Vagina (tissue), 2 donors: ENCODE data around the gene UNC5CL. TPM values are rescaled to one million over a fixed set of nuclear protein-coding genes. Genes with fewer than 3 reads are reported as not detected.

ENCODE experiments used
- DNase-seq, 2 donors: peaks; one replicate each; pipeline ENCODE4 v3.0.0-alpha.2; 2017; ENCODE audit errors: extremely low spot score in 2 of 2
- H3K27ac ChIP-seq: fragments of 200-600 bp; sonication (generic); one replicate; pipeline ENCODE4 v1.5.1; 2019
- H3K27me3 ChIP-seq: fragments of 200-600 bp; sonication (generic); one replicate; pipeline ENCODE4 v1.5.1; 2019
- H3K36me3 ChIP-seq, 2 donors: fragments of 200-600 bp; sonication (generic); one replicate each; pipeline ENCODE4 v1.5.1; 2017 to 2019
- H3K4me1 ChIP-seq: fragments of 200-600 bp; sonication (generic); one replicate; pipeline ENCODE4 v1.5.1; 2019
- H3K4me3 ChIP-seq, 2 donors: fragments of 200-600 bp; sonication (generic); 1 replicate in 1 of 2; 2 replicates in 1 of 2; pipeline ENCODE4 v1.5.1; 2016 to 2019
- H3K9me3 ChIP-seq: fragments of 200-600 bp; sonication (generic); one replicate; pipeline ENCODE4 v1.5.1; 2019
- POLR2A ChIP-seq, 2 donors: fragments of 450-650 bp; IDR thresholded peaks; one replicate each; pipeline ENCODE4 v1.6.1; 2017; ENCODE audit warnings: antibody characterized with exemption in 2 of 2, mild to moderate bottlenecking in 2 of 2, moderate library complexity in 2 of 2
- POLR2AphosphoS5 ChIP-seq, 2 donors: sonication (generic); formaldehyde crosslinking; IDR thresholded peaks; one replicate each; pipeline ENCODE4 v1.9.0; 2017; ENCODE audit warnings: antibody characterized with exemption in 2 of 2, mild to moderate bottlenecking in 2 of 2, low read depth in 1 of 2; ENCODE audit not compliant: insufficient read depth in 1 of 2
- intact Hi-C: fragments of 100-400 bp; cut with DNase I; formaldehyde crosslinking; loops from one replicate; pipeline ENCODE4 v1.15.1; 2023
- total RNA-seq: library from RNA; depleted of rRNA; stranded (reverse); fragments of >200 nt; gene quantifications from one replicate; pipeline ENCODE4 v1.2.3, GENCODE V29; 2016
- TF ChIP-seq, protein P1 (sequence below), 3 experiments: fragments of 450-650 bp in 2 of 3; fragments of 200-600 bp in 1 of 3; sonication (generic) in 1 of 3; IDR thresholded peaks; one replicate each; pipeline ENCODE4 v1.5.1; 2017 to 2019; ENCODE audit warnings: antibody characterized with exemption in 3 of 3, mild to moderate bottlenecking in 2 of 3, moderate library complexity in 2 of 3

The UNC5CL gene
- total RNA-seq, 1 donor from 2014 or later, result 0.25 TPM

DNA sequence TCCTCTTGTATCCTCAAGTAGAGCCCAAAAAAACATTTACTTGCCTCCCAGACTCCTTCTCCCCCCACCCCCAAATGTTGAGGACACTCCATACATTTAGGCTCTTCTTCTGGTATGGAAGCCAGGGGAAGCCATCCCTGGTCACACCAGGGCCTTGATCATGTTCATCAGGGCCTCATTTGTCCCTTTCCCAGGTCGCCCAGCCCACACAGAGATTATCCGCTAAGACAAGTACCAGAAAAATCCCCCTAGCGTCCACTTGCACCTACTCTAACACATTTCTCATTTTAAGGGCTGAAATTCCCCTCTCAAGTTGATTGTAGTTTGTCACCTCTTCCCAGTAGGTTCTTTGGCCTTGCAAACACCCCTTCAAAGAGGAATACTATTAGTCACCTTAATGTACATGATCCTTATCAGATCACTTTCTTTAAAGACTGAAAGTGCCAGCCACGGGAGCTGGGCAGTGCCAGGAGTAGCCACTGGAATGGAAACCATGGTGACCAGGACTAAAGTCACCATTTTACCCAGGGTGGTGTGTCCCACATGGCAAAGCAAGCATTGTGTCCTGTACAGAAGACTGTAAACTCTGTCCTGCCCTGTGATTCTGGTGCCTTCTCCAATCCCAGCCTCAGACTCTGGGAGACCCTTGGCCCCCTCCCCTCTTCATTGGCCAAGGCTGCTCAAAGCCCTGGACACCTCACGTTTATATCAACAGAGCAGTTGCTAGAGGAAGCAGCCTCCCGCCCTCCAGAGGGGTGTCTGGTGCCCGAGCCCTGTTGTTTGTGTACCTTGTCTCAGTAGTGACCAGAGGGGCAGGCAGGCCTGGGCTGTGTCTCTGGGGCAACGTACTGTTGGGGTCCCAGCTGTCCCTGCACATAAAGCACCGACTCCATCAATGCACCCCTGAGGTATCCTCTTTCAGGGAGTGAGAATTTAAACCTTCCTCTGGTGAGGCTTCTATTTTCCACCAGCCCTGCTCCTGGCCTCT lies 9.0 kb upstream of the UNC5CL start:
- Histone ChIP-seq H3K36me3 (no peaks in the 10 kb centered on the region), H3K4me1 (no peaks in the 10 kb centered on the region), H3K27ac (no peak overlapping the region), H3K27me3 (no peaks in the 10 kb centered on the region), H3K4me3 (no peak overlapping the region), H3K9me3 (no peaks in the 10 kb centered on the region)
- TF ChIP-seq POLR2A (IDR thresholded peaks at IDR 0.05), result no peak
- TF ChIP-seq, protein P1, sequence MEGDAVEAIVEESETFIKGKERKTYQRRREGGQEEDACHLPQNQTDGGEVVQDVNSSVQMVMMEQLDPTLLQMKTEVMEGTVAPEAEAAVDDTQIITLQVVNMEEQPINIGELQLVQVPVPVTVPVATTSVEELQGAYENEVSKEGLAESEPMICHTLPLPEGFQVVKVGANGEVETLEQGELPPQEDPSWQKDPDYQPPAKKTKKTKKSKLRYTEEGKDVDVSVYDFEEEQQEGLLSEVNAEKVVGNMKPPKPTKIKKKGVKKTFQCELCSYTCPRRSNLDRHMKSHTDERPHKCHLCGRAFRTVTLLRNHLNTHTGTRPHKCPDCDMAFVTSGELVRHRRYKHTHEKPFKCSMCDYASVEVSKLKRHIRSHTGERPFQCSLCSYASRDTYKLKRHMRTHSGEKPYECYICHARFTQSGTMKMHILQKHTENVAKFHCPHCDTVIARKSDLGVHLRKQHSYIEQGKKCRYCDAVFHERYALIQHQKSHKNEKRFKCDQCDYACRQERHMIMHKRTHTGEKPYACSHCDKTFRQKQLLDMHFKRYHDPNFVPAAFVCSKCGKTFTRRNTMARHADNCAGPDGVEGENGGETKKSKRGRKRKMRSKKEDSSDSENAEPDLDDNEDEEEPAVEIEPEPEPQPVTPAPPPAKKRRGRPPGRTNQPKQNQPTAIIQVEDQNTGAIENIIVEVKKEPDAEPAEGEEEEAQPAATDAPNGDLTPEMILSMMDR (IDR thresholded peaks at IDR 0.05), result no peak
- TF ChIP-seq POLR2AphosphoS5 (IDR thresholded peaks at IDR 0.05; ENCODE audit: insufficient read depth in 1 of 2, low read depth in 1 of 2), result no peak
- intact Hi-C loops, result no loop called here
- DNase-seq, result no peak

DNA sequence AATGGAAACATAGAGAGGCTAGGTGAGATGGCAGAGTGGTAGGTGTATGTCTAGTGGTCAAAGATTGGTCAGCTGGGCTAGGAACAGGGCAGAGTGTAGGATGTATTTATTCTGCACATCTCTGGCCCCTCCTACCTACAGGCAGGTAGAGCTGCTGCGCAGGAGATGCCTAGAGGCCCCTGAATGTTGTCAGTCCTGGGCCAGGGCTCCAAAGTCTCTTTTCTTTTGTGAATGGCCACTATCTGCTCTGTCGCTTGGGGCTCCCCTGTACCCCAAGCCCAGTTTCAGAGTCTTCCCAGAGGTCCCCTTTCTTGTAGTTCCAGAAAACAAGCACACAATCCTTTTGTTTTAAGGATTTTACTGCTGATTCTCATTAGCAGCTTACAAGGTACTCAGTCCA lies 8.3 kb upstream of the UNC5CL start:
- Histone ChIP-seq H3K27me3 (no peaks in the 10 kb centered on the region), H3K4me1 (no peaks in the 10 kb centered on the region), H3K27ac (no peak overlapping the region), H3K36me3 (no peaks in the 10 kb centered on the region), H3K9me3 (no peaks in the 10 kb centered on the region), H3K4me3 (no peak overlapping the region)
- TF ChIP-seq POLR2AphosphoS5 (IDR thresholded peaks at IDR 0.05; ENCODE audit: insufficient read depth in 1 of 2, low read depth in 1 of 2) (no peak), POLR2A (IDR thresholded peaks at IDR 0.05) (no peak)
- TF ChIP-seq, protein P1 (IDR thresholded peaks at IDR 0.05), result no peak
- DNase-seq, result no peak
- intact Hi-C loops, result no loop called here

DNA sequence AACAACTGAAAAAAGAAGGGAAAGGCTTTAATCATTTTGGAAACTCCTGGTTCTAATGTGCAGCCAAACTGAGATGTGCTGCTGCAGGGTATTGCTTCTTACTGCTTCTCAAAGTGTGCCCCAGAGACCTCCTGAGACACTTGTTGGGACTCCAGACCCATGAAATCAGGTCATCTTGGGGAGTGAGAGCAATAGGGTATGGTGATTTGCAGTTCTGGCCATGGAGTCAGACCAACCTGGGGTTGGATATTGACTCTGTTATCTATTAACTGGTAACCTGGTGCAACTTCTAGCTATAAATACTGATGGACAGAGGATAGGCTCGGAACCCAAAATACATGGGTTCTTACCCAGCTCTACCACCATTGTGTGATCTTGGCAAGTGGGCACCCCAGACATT lies 7.1 kb upstream of the UNC5CL start:
- no peak overlapping the region for H3K4me3 ChIP-seq
- intact Hi-C loops, result no loop called here
- TF ChIP-seq, protein P1 (IDR thresholded peaks at IDR 0.05), result no peak
- TF ChIP-seq POLR2A (IDR thresholded peaks at IDR 0.05) (no peak), POLR2AphosphoS5 (IDR thresholded peaks at IDR 0.05; ENCODE audit: insufficient read depth in 1 of 2, low read depth in 1 of 2) (no peak)
- no peak for DNase-seq
- H3K27ac ChIP-seq, result no peak overlapping the region
- no peaks in the 10 kb centered on the region for H3K9me3 ChIP-seq
- H3K4me1 ChIP-seq, result no peaks in the 10 kb centered on the region
- H3K27me3 ChIP-seq, result no peaks in the 10 kb centered on the region
- no peaks in the 10 kb centered on the region for H3K36me3 ChIP-seq

DNA sequence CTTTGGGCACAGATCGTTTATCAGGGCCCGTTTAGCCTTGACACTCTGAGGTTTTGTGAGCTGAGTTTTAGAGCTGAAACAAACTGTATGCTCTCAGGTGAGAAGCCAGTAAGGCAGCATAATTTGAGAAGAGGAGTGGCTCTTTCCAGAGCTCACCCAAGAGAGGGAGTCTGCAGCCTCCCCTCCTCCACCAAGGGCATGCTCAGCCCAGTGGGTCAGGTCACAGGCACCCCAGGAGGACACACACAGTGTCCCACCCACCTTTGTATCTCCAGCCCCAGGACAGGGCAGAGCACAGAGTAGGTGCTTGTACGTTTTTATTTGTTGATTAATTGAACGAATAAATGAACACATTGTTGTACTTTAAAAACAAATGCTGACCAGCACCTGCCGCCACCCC lies 6.6 kb upstream of the UNC5CL start:
- Histone ChIP-seq H3K27ac (no peak overlapping the region), H3K9me3 (no peaks in the 10 kb centered on the region), H3K27me3 (no peaks in the 10 kb centered on the region), H3K4me3 (no peak overlapping the region), H3K4me1 (no peaks in the 10 kb centered on the region), H3K36me3 (no peaks in the 10 kb centered on the region)
- TF ChIP-seq POLR2A (IDR thresholded peaks at IDR 0.05) (no peak), POLR2AphosphoS5 (IDR thresholded peaks at IDR 0.05; ENCODE audit: insufficient read depth in 1 of 2, low read depth in 1 of 2) (no peak)
- TF ChIP-seq, protein P1 (IDR thresholded peaks at IDR 0.05), result no peak
- intact Hi-C loops, result no loop called here
- DNase-seq, result no peak

DNA sequence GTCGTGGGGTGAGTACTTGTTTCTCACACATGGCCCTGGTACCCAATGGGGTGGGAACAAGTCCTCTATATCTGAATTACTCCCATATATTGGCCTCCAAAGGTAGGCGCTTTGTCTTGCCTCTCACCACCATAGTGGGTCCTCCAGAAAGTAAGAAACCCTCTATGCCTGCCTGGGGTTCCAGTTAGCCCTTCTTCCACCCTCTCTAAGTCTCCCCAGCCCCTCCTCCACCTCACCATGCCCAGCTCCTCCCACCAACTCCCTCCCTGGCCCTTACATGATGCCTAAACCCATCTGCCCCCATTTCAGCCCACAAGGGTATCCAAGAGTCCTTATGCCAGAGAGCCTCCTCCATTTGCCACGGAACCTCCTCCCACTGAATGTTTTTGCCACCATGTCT lies 4.1 kb upstream of the UNC5CL start:
- H3K27me3 ChIP-seq, result no peaks in the 10 kb centered on the region
- intact Hi-C loops, result no loop called here
- no peaks in the 10 kb centered on the region for H3K4me1 ChIP-seq
- H3K4me3 ChIP-seq, result no peak overlapping the region
- no peaks in the 10 kb centered on the region for H3K9me3 ChIP-seq
- no peak overlapping the region for H3K27ac ChIP-seq
- no peak for DNase-seq
- H3K36me3 ChIP-seq, result no peaks in the 10 kb centered on the region
- TF ChIP-seq, protein P1 (IDR thresholded peaks at IDR 0.05), result no peak
- no peak for TF ChIP-seq POLR2AphosphoS5 (IDR thresholded peaks at IDR 0.05; ENCODE audit: insufficient read depth in 1 of 2, low read depth in 1 of 2)
- TF ChIP-seq POLR2A (IDR thresholded peaks at IDR 0.05), result no peak
